Neural cell (in vitro differentiated cells): ENCODE data around the gene LLGL2. TPM values are rescaled to one million over a fixed set of nuclear protein-coding genes. Genes with fewer than 3 reads are reported as not detected.

Source experiments
- H2AFZ ChIP-seq: fragments of 200-600, 300-800 bp; sonication (generic), shearing (Covaris generic); 2 replicates; pipeline ENCODE4 v1.6.0; 2014; ENCODE audit warnings: low read depth, mild to moderate bottlenecking, antibody characterized with exemption, low read length, moderate library complexity
- H3F3A ChIP-seq: fragments of 200-600 bp; shearing (Covaris generic); 2 replicates; pipeline ENCODE4 v1.6.1; 2016; ENCODE audit warnings: mild to moderate bottlenecking, moderate library complexity, mixed read lengths, antibody characterized with exemption, low read length; ENCODE audit not compliant: insufficient read depth, poor library complexity, severe bottlenecking
- H3K27ac ChIP-seq: fragments of 200-600, 300-800 bp; sonication (generic), shearing (Covaris generic); 2 replicates; pipeline ENCODE4 v1.5.1; 2014; ENCODE audit warnings: mild to moderate bottlenecking, low read length, moderate library complexity
- H3K27me3 ChIP-seq: fragments of 300-800, 200-600 bp; sonication (generic), shearing (Covaris generic); 2 replicates; pipeline ENCODE4 v1.6.0; 2014; ENCODE audit warnings: mild to moderate bottlenecking, low read depth, low read length, moderate library complexity; ENCODE audit not compliant: insufficient read depth
- H3K36me3 ChIP-seq: fragments of 300-800, 200-600 bp; sonication (generic), shearing (Covaris generic); 2 replicates; pipeline ENCODE4 v1.5.1; 2014; ENCODE audit warnings: mild to moderate bottlenecking, antibody characterized with exemption, low read length, moderate library complexity; ENCODE audit not compliant: insufficient read depth
- H3K4me2 ChIP-seq: fragments of 300-800, 200-600 bp; sonication (generic), shearing (Covaris generic); 2 replicates; pipeline ENCODE4 v1.6.0; 2014; ENCODE audit warnings: mild to moderate bottlenecking, low read length
- H3K4me3 ChIP-seq: fragments of 300-800, 200-600 bp; sonication (generic), shearing (Covaris generic); 2 replicates; pipeline ENCODE4 v1.5.1; 2014; ENCODE audit warnings: mild to moderate bottlenecking, low read length, moderate library complexity
- H3K79me2 ChIP-seq: fragments of 200-600 bp; shearing (Covaris generic); replicated peaks from 2 replicates; pipeline ENCODE4 v1.6.0; 2014; ENCODE audit warnings: mild to moderate bottlenecking, low read length, moderate library complexity; ENCODE audit not compliant: insufficient read depth
- H3K9ac ChIP-seq: fragments of 300-800, 200-600 bp; sonication (generic), shearing (Covaris generic); 2 replicates; pipeline ENCODE4 v1.6.1; 2016; ENCODE audit warnings: mild to moderate bottlenecking, low read length, mixed read lengths
- H3K9me2 ChIP-seq: fragments of 200-600 bp; shearing (Covaris generic); 2 replicates; pipeline ENCODE4 v1.6.1; 2016; ENCODE audit warnings: mild to moderate bottlenecking, low read length, mixed read lengths; ENCODE audit not compliant: insufficient read depth
- H3K9me3 ChIP-seq: fragments of 200-600, 300-800 bp; sonication (generic), shearing (Covaris generic); 2 replicates; pipeline ENCODE4 v1.6.1; 2016; ENCODE audit warnings: mild to moderate bottlenecking, mixed run types, low read length, moderate library complexity, mixed read lengths
- H4K20me1 ChIP-seq: fragments of 200-600 bp; shearing (Covaris generic); 2 replicates; pipeline ENCODE4 v1.6.1; 2016; ENCODE audit warnings: mild to moderate bottlenecking, mixed run types; ENCODE audit not compliant: insufficient read depth
- CTCF ChIP-seq: fragments of 450-650 bp; IDR thresholded peaks from 2 replicates; pipeline ENCODE4 v1.5.1; 2014; ENCODE audit warnings: antibody characterized with exemption, mild to moderate bottlenecking, moderate library complexity; ENCODE audit not compliant: poor library complexity, severe bottlenecking
- EP300 ChIP-seq: fragments of 450-650 bp; conservative IDR thresholded peaks from 2 replicates; pipeline ENCODE4 v1.6.1; 2014; ENCODE audit warnings: antibody characterized with exemption, mild to moderate bottlenecking, moderate library complexity; ENCODE audit not compliant: poor library complexity, severe bottlenecking
- EZH2 ChIP-seq: fragments of 200-600, 300-800 bp; shearing (Covaris generic), sonication (generic); IDR thresholded peaks from 2 replicates; pipeline ENCODE4 v1.6.1; 2014; ENCODE audit warnings: antibody characterized with exemption, low read length, borderline replicate concordance, mild to moderate bottlenecking; ENCODE audit not compliant: insufficient read depth, poor library complexity, severe bottlenecking
- MXI1 ChIP-seq: fragments of 450-650 bp; conservative IDR thresholded peaks from 2 replicates; pipeline ENCODE4 v1.6.1; 2014; ENCODE audit warnings: antibody characterized with exemption, mild to moderate bottlenecking; ENCODE audit not compliant: poor library complexity, severe bottlenecking
- POLR2AphosphoS5 ChIP-seq: IDR thresholded peaks from 2 replicates; pipeline ENCODE4 v1.6.1; 2012
- RAD21 ChIP-seq: fragments of 450-650 bp; conservative IDR thresholded peaks from 2 replicates; pipeline ENCODE4 v1.6.1; 2014; ENCODE audit warnings: antibody characterized with exemption, mild to moderate bottlenecking, moderate library complexity
- REST ChIP-seq: IDR thresholded peaks from 2 replicates; pipeline ENCODE4 v1.6.1; 2012; ENCODE audit warnings: borderline replicate concordance
- SMC3 ChIP-seq: fragments of 450-650 bp; conservative IDR thresholded peaks from 2 replicates; pipeline ENCODE4 v1.6.1; 2014; ENCODE audit warnings: antibody characterized with exemption, mild to moderate bottlenecking, moderate library complexity; ENCODE audit not compliant: poor library complexity
- TAF1 ChIP-seq: IDR thresholded peaks from 2 replicates; pipeline ENCODE4 v1.6.1; 2012; ENCODE audit warnings: low read depth
- polyA plus RNA-seq: library from polyadenylated mRNA; depleted of rRNA; stranded (reverse); fragments of >200 nt; gene quantifications from 2 replicates; pipeline ENCODE4 v1.2.3, GENCODE V29; 2014

Gene LLGL2
- polyA plus RNA-seq, 1 donor from 2014 or later: 0.95 TPM

- Histone ChIP-seq H3K36me3 (no peaks in the 10 kb centered on the region), H2AFZ (no peak overlapping the region), H3K9ac (no peak overlapping the region), H3K4me2 (no peak overlapping the region), H3K79me2 (no peaks in the 10 kb centered on the region), H3K9me3 (no peaks in the 10 kb centered on the region), H3K27ac (no peak overlapping the region), H3K27me3 (no peaks in the 10 kb centered on the region), H3F3A (no peaks in the 10 kb centered on the region), H4K20me1 (no peaks in the 10 kb centered on the region), H3K4me3 (no peak overlapping the region), H3K9me2 (no peaks in the 10 kb centered on the region)
- TF ChIP-seq RAD21: no peak
- no peak for TF ChIP-seq EP300
- TF ChIP-seq CTCF: no peak
- no peak for TF ChIP-seq POLR2AphosphoS5
- TF ChIP-seq TAF1: no peak
- TF ChIP-seq SMC3: no peak
- TF ChIP-seq EZH2: no peak
- no peak for TF ChIP-seq MXI1
- no peak for TF ChIP-seq REST
These were observed 49.0 kb downstream of the LLGL2 start for GRCh38 chr17:75574404-75575036.

- H3K36me3 ChIP-seq: no peaks in the 10 kb centered on the region
- H3K4me2 ChIP-seq: no peak overlapping the region
- no peaks in the 10 kb centered on the region for H4K20me1 ChIP-seq
- no peaks in the 10 kb centered on the region for H3K27me3 ChIP-seq
- TF ChIP-seq EZH2 (no peak), MXI1 (no peak)
- H3K79me2 ChIP-seq: no peaks in the 10 kb centered on the region
- no peaks in the 10 kb centered on the region for H3K9me2 ChIP-seq
- H3K27ac ChIP-seq: no peak overlapping the region
- no peaks in the 10 kb centered on the region for H3K9me3 ChIP-seq
- H3F3A ChIP-seq: no peaks in the 10 kb centered on the region
- no peak overlapping the region for H2AFZ ChIP-seq
- no peak overlapping the region for H3K4me3 ChIP-seq
- no peak overlapping the region for H3K9ac ChIP-seq
These were observed 49.7 kb downstream of the LLGL2 start for GRCh38 chr17:75575197-75575596.

- no peaks in the 10 kb centered on the region for H3K79me2 ChIP-seq
- H2AFZ ChIP-seq: no peak overlapping the region
- no peaks in the 10 kb centered on the region for H3K9me2 ChIP-seq
- H4K20me1 ChIP-seq: no peaks in the 10 kb centered on the region
- no peak overlapping the region for H3K27ac ChIP-seq
- no peaks in the 10 kb centered on the region for H3K27me3 ChIP-seq
- no peaks in the 10 kb centered on the region for H3K36me3 ChIP-seq
- no peak overlapping the region for H3K4me2 ChIP-seq
- H3K4me3 ChIP-seq: no peak overlapping the region
- H3K9ac ChIP-seq: no peak overlapping the region
- TF ChIP-seq EP300 (no peak), EZH2 (no peak), RAD21 (no peak), MXI1 (no peak), TAF1 (no peak), REST (no peak)
- H3F3A ChIP-seq: no peaks in the 10 kb centered on the region
- no peaks in the 10 kb centered on the region for H3K9me3 ChIP-seq
These were observed 50.2 kb downstream of the LLGL2 start for GRCh38 chr17:75575728-75576127.
